Rectal smooth muscle tissue (tissue), 1 donor: ENCODE data around the gene ZNHIT1.
"Not testable (repeated sequence)": the region's sequence is repeated elsewhere in the genome, so short reads cannot be mapped to it uniquely, and the experiment has no call there.

Experiments
- H3K27ac ChIP-seq: one replicate; pipeline ENCODE4 v1.7.0; 2013; ENCODE audit warnings: low read depth, low read length, inconsistent platforms
- H3K27me3 ChIP-seq: one replicate; pipeline ENCODE4 v1.7.0; 2013; ENCODE audit warnings: low read length; ENCODE audit not compliant: control insufficient read depth, insufficient read depth
- H3K36me3 ChIP-seq: one replicate; pipeline ENCODE4 v1.7.0; 2013; ENCODE audit warnings: low read length; ENCODE audit not compliant: control insufficient read depth, insufficient read depth
- H3K4me1 ChIP-seq: one replicate; pipeline ENCODE4 v1.7.0; 2013; ENCODE audit warnings: low read length; ENCODE audit not compliant: control insufficient read depth, insufficient read depth
- H3K4me3 ChIP-seq: one replicate; pipeline ENCODE4 v1.7.0; 2013; ENCODE audit warnings: low read length
- H3K9ac ChIP-seq: one replicate; pipeline ENCODE4 v1.7.0; 2013; ENCODE audit warnings: low read length

ZNHIT1 gene

GRCh38 chr7:101175664-101176063 lies 42.3 kb upstream of the ZNHIT1 start:
- Histone ChIP-seq H3K4me1 (peaks cover 2% of the 10 kb centered on the region), H3K9ac (no peak overlapping the region), H3K36me3 (no peaks in the 10 kb centered on the region), H3K27me3 (peaks cover 60% of the 10 kb centered on the region), H3K27ac (no peak overlapping the region), H3K4me3 (no peak overlapping the region)

GRCh38 chr7:101177644-101178043 lies 40.3 kb upstream of the ZNHIT1 start:
- Histone ChIP-seq H3K27me3 (peaks cover 42% of the 10 kb centered on the region), H3K9ac (no peak overlapping the region), H3K27ac (no peak overlapping the region), H3K36me3 (no peaks in the 10 kb centered on the region), H3K4me1 (peaks cover 2% of the 10 kb centered on the region), H3K4me3 (no peak overlapping the region)

- H3K9ac ChIP-seq = no peak overlapping the region
- no peaks in the 10 kb centered on the region for H3K36me3 ChIP-seq
- peaks cover 31% of the 10 kb centered on the region for H3K27me3 ChIP-seq
- H3K27ac ChIP-seq = no peak overlapping the region
- no peaks in the 10 kb centered on the region for H3K4me1 ChIP-seq
- H3K4me3 ChIP-seq = no peak overlapping the region
These were observed 38.8 kb upstream of the ZNHIT1 start for GRCh38 chr7:101179117-101179516.

GRCh38 chr7:101179713-101180112 lies 38.3 kb upstream of the ZNHIT1 start:
- Histone ChIP-seq H3K4me1 (no peaks in the 10 kb centered on the region), H3K27ac (no peak overlapping the region), H3K36me3 (no peaks in the 10 kb centered on the region), H3K9ac (no peak overlapping the region), H3K4me3 (no peak overlapping the region), H3K27me3 (peaks cover 28% of the 10 kb centered on the region)

- H3K27me3 ChIP-seq = peaks cover 27% of the 10 kb centered on the region
- H3K27ac ChIP-seq = no peak within 1 kb of the TSS
- no peaks in the 10 kb centered on the region for H3K4me1 ChIP-seq
- no peaks in the 10 kb centered on the region for H3K36me3 ChIP-seq
- no peak within 1 kb of the TSS for H3K9ac ChIP-seq
- H3K4me3 ChIP-seq = no peak within 1 kb of the TSS
These were observed 37.7 kb upstream of the ZNHIT1 start, which contains the start of gene NAT16 for GRCh38 chr7:101180130-101180755. TSS of gene NAT16 (minus strand) at chr7:101180293. CDS start at chr7:101174807, 5,486 bp downstream.

GRCh38 chr7:101185258-101185839 lies 32.6 kb upstream of the ZNHIT1 start:
- Histone ChIP-seq H3K27me3 (peaks cover 5% of the 10 kb centered on the region), H3K36me3 (no peaks in the 10 kb centered on the region), H3K27ac (no peak overlapping the region), H3K4me1 (no peaks in the 10 kb centered on the region), H3K4me3 (no peak overlapping the region), H3K9ac (no peak overlapping the region)

- Histone ChIP-seq H3K36me3 (no peaks in the 10 kb centered on the region), H3K4me3 (no peak overlapping the region), H3K9ac (no peak overlapping the region), H3K27me3 (no peaks in the 10 kb centered on the region), H3K27ac (no peak overlapping the region), H3K4me1 (no peaks in the 10 kb centered on the region)
These were observed 31.8 kb upstream of the ZNHIT1 start for GRCh38 chr7:101186194-101186593.

GRCh38 chr7:101186844-101187428 lies 31.0 kb upstream of the ZNHIT1 start:
- Histone ChIP-seq H3K27ac (no peak overlapping the region), H3K4me3 (no peak overlapping the region), H3K9ac (no peak overlapping the region), H3K36me3 (no peaks in the 10 kb centered on the region), H3K27me3 (no peaks in the 10 kb centered on the region), H3K4me1 (no peaks in the 10 kb centered on the region)

- Histone ChIP-seq H3K4me3 (no peak overlapping the region), H3K4me1 (no peaks in the 10 kb centered on the region), H3K9ac (no peak overlapping the region), H3K27me3 (no peaks in the 10 kb centered on the region), H3K27ac (no peak overlapping the region), H3K36me3 (no peaks in the 10 kb centered on the region)
These were observed 28.9 kb upstream of the ZNHIT1 start for GRCh38 chr7:101189109-101189508.

- Histone ChIP-seq H3K36me3 (no peaks in the 10 kb centered on the region), H3K4me3 (no peak overlapping the region), H3K9ac (no peak overlapping the region), H3K27me3 (peaks cover 6% of the 10 kb centered on the region), H3K27ac (no peak overlapping the region), H3K4me1 (no peaks in the 10 kb centered on the region)
These were observed 22.1 kb upstream of the ZNHIT1 start for GRCh38 chr7:101195884-101196283.

- Histone ChIP-seq H3K9ac (no peak overlapping the region), H3K27ac (no peak overlapping the region), H3K4me3 (no peak overlapping the region), H3K4me1 (no peaks in the 10 kb centered on the region), H3K27me3 (peaks cover 8% of the 10 kb centered on the region), H3K36me3 (no peaks in the 10 kb centered on the region)
These were observed 20.0 kb upstream of the ZNHIT1 start for GRCh38 chr7:101197991-101198390.

GRCh38 chr7:101198476-101198875 lies 19.5 kb upstream of the ZNHIT1 start:
- no peak overlapping the region for H3K9ac ChIP-seq
- peaks cover 8% of the 10 kb centered on the region for H3K27me3 ChIP-seq
- H3K4me1 ChIP-seq = no peaks in the 10 kb centered on the region
- no peak overlapping the region for H3K27ac ChIP-seq
- H3K4me3 ChIP-seq = no peak overlapping the region
- H3K36me3 ChIP-seq = no peaks in the 10 kb centered on the region

- not testable (repeated sequence) for H3K27ac ChIP-seq, H3K4me1 ChIP-seq, H3K27me3 ChIP-seq, H3K9ac ChIP-seq, H3K4me3 ChIP-seq, H3K36me3 ChIP-seq
These were observed 18.4 kb upstream of the ZNHIT1 start for GRCh38 chr7:101199522-101199921.
